Measurements from ENCODE around the gene HACD1. TPM values are rescaled to one million over a fixed set of nuclear protein-coding genes. Genes with fewer than 3 reads are reported as not detected.
"Not testable (repeated sequence)": the region's sequence is repeated elsewhere in the genome, so short reads cannot be mapped to it uniquely, and the experiment has no call there.

HACD1 gene
- total RNA-seq, 4 donors from 2014 or later: 6.1 to 9.3 (median 7.5) TPM

- Histone ChIP-seq H3K27me3 (no peaks in the 10 kb centered on the region), H3K36me3 (peaks cover 0 to 4% (median 0%) of the 10 kb centered on the region in 3 donors), H3K27ac (no peak overlapping the region), H3K4me3 (no peak overlapping the region), H3K4me1 (peaks cover 0 to 7% (median 4%) of the 10 kb centered on the region in 4 donors), H3K9me3 (peaks cover 0 to 5% (median 0%) of the 10 kb centered on the region in 4 donors)
- WGBS, 2 donors: 96 to 98% methylated on average over 5 of the region's 5 CpGs
- DNase-seq (ENCODE audit: low spot score in 2 of 2): no peak
- TF ChIP-seq EP300 (IDR thresholded peaks at IDR 0.05) (no peak), CTCF (IDR thresholded peaks at IDR 0.05) (no peak), POLR2A (IDR thresholded peaks at IDR 0.05) (no peak)
These were observed 20.7 kb upstream of the HACD1 start for GRCh38 chr10:17637869-17638268.

- WGBS, 2 donors: 71 to 84% methylated on average over 1 of the region's 1 CpG
- no peak for DNase-seq (ENCODE audit: low spot score in 2 of 2)
- H3K36me3 ChIP-seq: no peaks in the 10 kb centered on the region
- TF ChIP-seq CTCF (IDR thresholded peaks at IDR 0.05) (no peak), POLR2A (IDR thresholded peaks at IDR 0.05) (no peak), EP300 (IDR thresholded peaks at IDR 0.05) (no peak)
- no peaks in the 10 kb centered on the region for H3K9me3 ChIP-seq
- no peak overlapping the region for H3K27ac ChIP-seq
- H3K27me3 ChIP-seq: no peaks in the 10 kb centered on the region
- H3K4me3 ChIP-seq: no peak overlapping the region
- H3K4me1 ChIP-seq: no peaks in the 10 kb centered on the region
These were observed 16.2 kb upstream of the HACD1 start for GRCh38 chr10:17633353-17633752.

- H3K4me1 ChIP-seq; H3K4me3 ChIP-seq; H3K36me3 ChIP-seq; DNase-seq (ENCODE audit: low spot score in 2 of 2); H3K27ac ChIP-seq; H3K9me3 ChIP-seq; H3K27me3 ChIP-seq: not testable (repeated sequence)
- WGBS, 2 donors: 80 to 90% methylated on average over 8 of the region's 8 CpGs
These were observed 15.4 kb upstream of the HACD1 start for GRCh38 chr10:17632590-17632989.

- Histone ChIP-seq H3K27ac (no peak overlapping the region), H3K27me3 (no peaks in the 10 kb centered on the region), H3K4me1 (no peaks in the 10 kb centered on the region), H3K9me3 (no peaks in the 10 kb centered on the region), H3K36me3 (no peaks in the 10 kb centered on the region), H3K4me3 (no peak overlapping the region)
- 54 to 68% methylated on average over 1 of the region's 1 CpG for WGBS, 2 donors
- TF ChIP-seq EP300 (IDR thresholded peaks at IDR 0.05): no peak
- TF ChIP-seq CTCF (IDR thresholded peaks at IDR 0.05): no peak
- TF ChIP-seq POLR2A (IDR thresholded peaks at IDR 0.05): no peak
- DNase-seq (ENCODE audit: low spot score in 2 of 2): no peak
These were observed 9.5 kb upstream of the HACD1 start for GRCh38 chr10:17626656-17627055.

- H3K4me3 ChIP-seq: no peak overlapping the region
- WGBS, 2 donors: 67 to 68% methylated on average over 3 of the region's 3 CpGs
- no peaks in the 10 kb centered on the region for H3K4me1 ChIP-seq
- H3K9me3 ChIP-seq: no peaks in the 10 kb centered on the region
- TF ChIP-seq CTCF (IDR thresholded peaks at IDR 0.05) (no peak), POLR2A (IDR thresholded peaks at IDR 0.05) (no peak), EP300 (IDR thresholded peaks at IDR 0.05) (no peak)
- H3K27ac ChIP-seq: no peak overlapping the region
- H3K36me3 ChIP-seq: no peaks in the 10 kb centered on the region
- H3K27me3 ChIP-seq: no peaks in the 10 kb centered on the region
- no peak for DNase-seq (ENCODE audit: low spot score in 2 of 2)
These were observed 7.8 kb upstream of the HACD1 start for GRCh38 chr10:17624996-17625395.

GRCh38 chr10:17622061-17622460 lies 4.9 kb upstream of the HACD1 start:
- TF ChIP-seq EP300 (IDR thresholded peaks at IDR 0.05): no peak
- TF ChIP-seq CTCF (IDR thresholded peaks at IDR 0.05): no peak
- TF ChIP-seq POLR2A (IDR thresholded peaks at IDR 0.05): no peak
- 64 to 65% methylated on average over 8 of the region's 8 CpGs for WGBS, 2 donors
- no peaks in the 10 kb centered on the region for H3K36me3 ChIP-seq
- no peaks in the 10 kb centered on the region for H3K9me3 ChIP-seq
- H3K27ac ChIP-seq: no peak overlapping the region
- no peak overlapping the region for H3K4me3 ChIP-seq
- H3K4me1 ChIP-seq: peaks cover 0 to 8% (median 3%) of the 10 kb centered on the region in 4 donors
- DNase-seq (ENCODE audit: low spot score in 2 of 2): no peak
- no peaks in the 10 kb centered on the region for H3K27me3 ChIP-seq

Measured in tibial nerve (tissue), 4 donors.